ENCODE data around the gene AUTS2. TPM values are rescaled to one million over a fixed set of nuclear protein-coding genes. Genes with fewer than 3 reads are reported as not detected.

Gene AUTS2
- total and polyA plus RNA-seq, 2 of the 8 experiments (the other 6 are each of a cell fraction or from before 2014, with no cell fraction given) = 25.9 to 101 TPM

DNA sequence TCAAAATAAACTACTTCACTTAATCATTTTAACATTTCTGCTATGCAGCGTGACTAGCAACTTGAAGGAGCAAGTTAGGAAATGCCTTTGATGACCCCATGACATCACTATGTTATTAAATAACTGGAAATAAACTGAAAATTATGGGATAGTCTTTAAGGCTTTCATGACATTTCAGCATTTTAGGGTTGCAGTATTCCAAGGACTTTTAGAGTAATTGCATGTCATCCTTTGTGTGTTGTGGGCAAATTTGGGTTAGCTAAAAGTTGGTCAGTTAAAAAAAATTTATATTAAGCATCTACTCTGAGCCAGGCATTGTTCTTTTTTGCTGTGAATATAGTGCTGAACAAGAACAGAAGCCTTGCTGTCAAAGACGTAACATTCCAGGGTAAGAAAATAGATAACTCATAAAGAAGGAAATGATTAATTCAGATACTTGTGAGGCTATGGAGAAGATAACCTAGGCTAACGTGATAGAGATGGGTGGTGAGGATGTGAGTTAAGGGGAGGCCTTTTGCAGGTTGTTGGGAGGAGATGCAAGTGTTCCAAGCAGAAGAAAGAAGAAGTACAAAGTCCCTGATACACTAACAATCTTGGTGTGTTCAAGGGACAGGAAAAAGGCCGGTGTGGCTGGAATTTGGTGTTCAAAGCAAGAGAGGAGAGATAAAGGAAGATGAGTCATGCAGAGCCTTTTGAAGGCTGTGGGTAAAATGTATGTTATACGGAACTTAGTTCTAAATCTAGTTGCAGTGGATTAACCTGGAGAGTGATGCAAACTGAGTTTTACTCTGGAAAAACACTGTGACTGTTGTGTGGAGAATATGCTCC is 610.2 kb downstream of the AUTS2 start (continued):
- TF ChIP-seq, protein P1, sequence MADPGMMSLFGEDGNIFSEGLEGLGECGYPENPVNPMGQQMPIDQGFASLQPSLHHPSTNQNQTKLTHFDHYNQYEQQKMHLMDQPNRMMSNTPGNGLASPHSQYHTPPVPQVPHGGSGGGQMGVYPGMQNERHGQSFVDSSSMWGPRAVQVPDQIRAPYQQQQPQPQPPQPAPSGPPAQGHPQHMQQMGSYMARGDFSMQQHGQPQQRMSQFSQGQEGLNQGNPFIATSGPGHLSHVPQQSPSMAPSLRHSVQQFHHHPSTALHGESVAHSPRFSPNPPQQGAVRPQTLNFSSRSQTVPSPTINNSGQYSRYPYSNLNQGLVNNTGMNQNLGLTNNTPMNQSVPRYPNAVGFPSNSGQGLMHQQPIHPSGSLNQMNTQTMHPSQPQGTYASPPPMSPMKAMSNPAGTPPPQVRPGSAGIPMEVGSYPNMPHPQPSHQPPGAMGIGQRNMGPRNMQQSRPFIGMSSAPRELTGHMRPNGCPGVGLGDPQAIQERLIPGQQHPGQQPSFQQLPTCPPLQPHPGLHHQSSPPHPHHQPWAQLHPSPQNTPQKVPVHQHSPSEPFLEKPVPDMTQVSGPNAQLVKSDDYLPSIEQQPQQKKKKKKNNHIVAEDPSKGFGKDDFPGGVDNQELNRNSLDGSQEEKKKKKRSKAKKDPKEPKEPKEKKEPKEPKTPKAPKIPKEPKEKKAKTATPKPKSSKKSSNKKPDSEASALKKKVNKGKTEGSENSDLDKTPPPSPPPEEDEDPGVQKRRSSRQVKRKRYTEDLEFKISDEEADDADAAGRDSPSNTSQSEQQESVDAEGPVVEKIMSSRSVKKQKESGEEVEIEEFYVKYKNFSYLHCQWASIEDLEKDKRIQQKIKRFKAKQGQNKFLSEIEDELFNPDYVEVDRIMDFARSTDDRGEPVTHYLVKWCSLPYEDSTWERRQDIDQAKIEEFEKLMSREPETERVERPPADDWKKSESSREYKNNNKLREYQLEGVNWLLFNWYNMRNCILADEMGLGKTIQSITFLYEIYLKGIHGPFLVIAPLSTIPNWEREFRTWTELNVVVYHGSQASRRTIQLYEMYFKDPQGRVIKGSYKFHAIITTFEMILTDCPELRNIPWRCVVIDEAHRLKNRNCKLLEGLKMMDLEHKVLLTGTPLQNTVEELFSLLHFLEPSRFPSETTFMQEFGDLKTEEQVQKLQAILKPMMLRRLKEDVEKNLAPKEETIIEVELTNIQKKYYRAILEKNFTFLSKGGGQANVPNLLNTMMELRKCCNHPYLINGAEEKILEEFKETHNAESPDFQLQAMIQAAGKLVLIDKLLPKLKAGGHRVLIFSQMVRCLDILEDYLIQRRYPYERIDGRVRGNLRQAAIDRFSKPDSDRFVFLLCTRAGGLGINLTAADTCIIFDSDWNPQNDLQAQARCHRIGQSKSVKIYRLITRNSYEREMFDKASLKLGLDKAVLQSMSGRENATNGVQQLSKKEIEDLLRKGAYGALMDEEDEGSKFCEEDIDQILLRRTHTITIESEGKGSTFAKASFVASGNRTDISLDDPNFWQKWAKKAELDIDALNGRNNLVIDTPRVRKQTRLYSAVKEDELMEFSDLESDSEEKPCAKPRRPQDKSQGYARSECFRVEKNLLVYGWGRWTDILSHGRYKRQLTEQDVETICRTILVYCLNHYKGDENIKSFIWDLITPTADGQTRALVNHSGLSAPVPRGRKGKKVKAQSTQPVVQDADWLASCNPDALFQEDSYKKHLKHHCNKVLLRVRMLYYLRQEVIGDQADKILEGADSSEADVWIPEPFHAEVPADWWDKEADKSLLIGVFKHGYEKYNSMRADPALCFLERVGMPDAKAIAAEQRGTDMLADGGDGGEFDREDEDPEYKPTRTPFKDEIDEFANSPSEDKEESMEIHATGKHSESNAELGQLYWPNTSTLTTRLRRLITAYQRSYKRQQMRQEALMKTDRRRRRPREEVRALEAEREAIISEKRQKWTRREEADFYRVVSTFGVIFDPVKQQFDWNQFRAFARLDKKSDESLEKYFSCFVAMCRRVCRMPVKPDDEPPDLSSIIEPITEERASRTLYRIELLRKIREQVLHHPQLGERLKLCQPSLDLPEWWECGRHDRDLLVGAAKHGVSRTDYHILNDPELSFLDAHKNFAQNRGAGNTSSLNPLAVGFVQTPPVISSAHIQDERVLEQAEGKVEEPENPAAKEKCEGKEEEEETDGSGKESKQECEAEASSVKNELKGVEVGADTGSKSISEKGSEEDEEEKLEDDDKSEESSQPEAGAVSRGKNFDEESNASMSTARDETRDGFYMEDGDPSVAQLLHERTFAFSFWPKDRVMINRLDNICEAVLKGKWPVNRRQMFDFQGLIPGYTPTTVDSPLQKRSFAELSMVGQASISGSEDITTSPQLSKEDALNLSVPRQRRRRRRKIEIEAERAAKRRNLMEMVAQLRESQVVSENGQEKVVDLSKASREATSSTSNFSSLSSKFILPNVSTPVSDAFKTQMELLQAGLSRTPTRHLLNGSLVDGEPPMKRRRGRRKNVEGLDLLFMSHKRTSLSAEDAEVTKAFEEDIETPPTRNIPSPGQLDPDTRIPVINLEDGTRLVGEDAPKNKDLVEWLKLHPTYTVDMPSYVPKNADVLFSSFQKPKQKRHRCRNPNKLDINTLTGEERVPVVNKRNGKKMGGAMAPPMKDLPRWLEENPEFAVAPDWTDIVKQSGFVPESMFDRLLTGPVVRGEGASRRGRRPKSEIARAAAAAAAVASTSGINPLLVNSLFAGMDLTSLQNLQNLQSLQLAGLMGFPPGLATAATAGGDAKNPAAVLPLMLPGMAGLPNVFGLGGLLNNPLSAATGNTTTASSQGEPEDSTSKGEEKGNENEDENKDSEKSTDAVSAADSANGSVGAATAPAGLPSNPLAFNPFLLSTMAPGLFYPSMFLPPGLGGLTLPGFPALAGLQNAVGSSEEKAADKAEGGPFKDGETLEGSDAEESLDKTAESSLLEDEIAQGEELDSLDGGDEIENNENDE (IDR thresholded peaks at IDR 0.05; ENCODE audit: insufficient replicate concordance, low read length) = no peak
- TF ChIP-seq SAP30 (IDR thresholded peaks at IDR 0.05; ENCODE audit: insufficient read depth, insufficient replicate concordance, low read length) (no peak), BRCA1 (IDR thresholded peaks at IDR 0.05; ENCODE audit: low read depth, low read length) (no peak), SIRT6 (IDR thresholded peaks at IDR 0.05; ENCODE audit: low read length) (no peak), ATF2 (IDR thresholded peaks at IDR 0.05; ENCODE audit: low read length) (no peak), POLR2A (IDR thresholded peaks at IDR 0.05; ENCODE audit: control extremely low read depth in 1 of 2, low read depth in 2 of 2, low read length in 2 of 2) (no peak), FOSL1 (IDR thresholded peaks at IDR 0.05; ENCODE audit: insufficient read depth, low read depth, low read length) (no peak), POU5F1 (IDR thresholded peaks at IDR 0.05; ENCODE audit: low read depth, low read length) (no peak), CHD2 (IDR thresholded peaks at IDR 0.05; ENCODE audit: low read length) (no peak)
